Measurements from ENCODE around the gene NHEJ1.
A peak's percentile ranks its signal among the peaks of the same experiment; 100 is the strongest.
"Not testable (repeated sequence)": the region's sequence is repeated elsewhere in the genome, so short reads cannot be mapped to it uniquely, and the experiment has no call there.

The NHEJ1 gene

GRCh38 chr2:219160186-219161017 lies at the start of gene NHEJ1:
TSS of gene NHEJ1 (minus strand) at chr2:219160815. CDS start at chr2:219158362, 2,453 bp downstream.
- DNase-seq: peak; percentile 24

GRCh38 chr2:219209236-219210195 lies 48.9 kb upstream of the NHEJ1 start:
- no peak for DNase-seq

GRCh38 chr2:219207884-219208740 lies 47.5 kb upstream of the NHEJ1 start:
- no peak for DNase-seq

- DNase-seq: no peak
Measured at GRCh38 chr2:219207134-219207883, 46.7 kb upstream of the NHEJ1 start.

- peak; percentile 36 for DNase-seq
Measured at GRCh38 chr2:219206328-219207133, 45.9 kb upstream of the NHEJ1 start, which contains the start of gene ZFAND2B. TSS of gene ZFAND2B (plus strand) at chr2:219206782. CDS start at chr2:219206988, 206 bp downstream.

- DNase-seq: no peak
Measured at GRCh38 chr2:219205981-219206327, 45.3 kb upstream of the NHEJ1 start.

- DNase-seq: no peak
Measured at GRCh38 chr2:219205165-219205538, 44.5 kb upstream of the NHEJ1 start.

- no peak for DNase-seq
Measured at GRCh38 chr2:219204425-219205164, 44.0 kb upstream of the NHEJ1 start.

GRCh38 chr2:219201331-219201730 lies 40.7 kb upstream of the NHEJ1 start:
- DNase-seq: not testable (repeated sequence)

GRCh38 chr2:219200502-219201326 lies 40.1 kb upstream of the NHEJ1 start:
- DNase-seq: not testable (repeated sequence)

GRCh38 chr2:219199470-219200211 lies 39.0 kb upstream of the NHEJ1 start:
- DNase-seq: no peak

GRCh38 chr2:219198974-219199373 lies 38.4 kb upstream of the NHEJ1 start:
- no peak for DNase-seq

GRCh38 chr2:219197388-219197787 lies 36.8 kb upstream of the NHEJ1 start:
- DNase-seq: no peak

GRCh38 chr2:219186754-219187456 lies 26.3 kb upstream of the NHEJ1 start:
- DNase-seq: no peak

GRCh38 chr2:219184121-219184520 lies 23.5 kb upstream of the NHEJ1 start:
- no peak for DNase-seq

GRCh38 chr2:219183151-219183772 lies 22.6 kb upstream of the NHEJ1 start:
- no peak for DNase-seq
